Loucy (cell line): ENCODE measurements around the gene MAD1L1.
"Not testable (repeated sequence)": the region's sequence is repeated elsewhere in the genome, so short reads cannot be mapped to it uniquely, and the experiment has no call there.

Experiments used
- H2AFZ ChIP-seq: fragments of 200-600 bp; sonication (generic); 2 replicates; pipeline ENCODE4 v1.6.0; 2016; ENCODE audit warnings: antibody characterized with exemption, mild to moderate bottlenecking, low read length, moderate library complexity
- H3F3A ChIP-seq: fragments of 200-600 bp; 2 replicates; pipeline ENCODE4 v1.6.0; 2016; ENCODE audit warnings: antibody characterized with exemption, low read depth, mild to moderate bottlenecking
- H3K27me3 ChIP-seq: fragments of 200-600 bp; sonication (generic); 2 replicates; pipeline ENCODE4 v1.6.1; 2014; ENCODE audit warnings: low read length, mild to moderate bottlenecking; ENCODE audit not compliant: insufficient read depth, poor library complexity, severe bottlenecking
- H3K36me3 ChIP-seq: fragments of 200-600 bp; sonication (generic); 2 replicates; pipeline ENCODE4 v1.6.1; 2016; ENCODE audit warnings: low read length; ENCODE audit not compliant: insufficient read depth
- H3K4me1 ChIP-seq: fragments of 200-600 bp; sonication (generic); 2 replicates; pipeline ENCODE4 v1.5.1; 2014; ENCODE audit warnings: low read length, mild to moderate bottlenecking; ENCODE audit not compliant: insufficient read depth, poor library complexity, severe bottlenecking
- H3K4me2 ChIP-seq: fragments of 200-600 bp; sonication (generic); 2 replicates; pipeline ENCODE4 v1.6.0; 2014; ENCODE audit warnings: antibody characterized with exemption, low read length, low read depth, mild to moderate bottlenecking; ENCODE audit not compliant: poor library complexity, severe bottlenecking
- H3K4me3 ChIP-seq: fragments of 200-600 bp; sonication (generic); 2 replicates; pipeline ENCODE4 v1.5.1; 2014; ENCODE audit warnings: low read length, mild to moderate bottlenecking, mixed read lengths; ENCODE audit not compliant: poor library complexity, severe bottlenecking
- H3K79me2 ChIP-seq: fragments of 200-600 bp; sonication (generic); 2 replicates; pipeline ENCODE4 v1.6.1; 2014; ENCODE audit warnings: low read length; ENCODE audit not compliant: insufficient read depth
- H3K9ac ChIP-seq: fragments of 200-600 bp; sonication (generic); 2 replicates; pipeline ENCODE4 v1.6.0; 2014; ENCODE audit warnings: mild to moderate bottlenecking, low read depth, low read length, moderate library complexity; ENCODE audit not compliant: poor library complexity, severe bottlenecking
- H3K9me2 ChIP-seq: fragments of 200-600 bp; sonication (generic); replicated peaks from 2 replicates; pipeline ENCODE4 v1.6.1; 2016; ENCODE audit warnings: low read depth, low read length, mixed read lengths
- H3K9me3 ChIP-seq: fragments of 200-600 bp; sonication (generic); 2 replicates; pipeline ENCODE4 v1.6.1; 2014; ENCODE audit warnings: mild to moderate bottlenecking, antibody characterized with exemption, low read length, low read depth; ENCODE audit not compliant: insufficient read depth
- H4K20me1 ChIP-seq: fragments of 200-600 bp; sonication (generic); 2 replicates; pipeline ENCODE4 v1.6.0; 2014; ENCODE audit warnings: antibody characterized with exemption, low read length, mild to moderate bottlenecking; ENCODE audit not compliant: insufficient read depth, poor library complexity, severe bottlenecking
- CTCF ChIP-seq: fragments of 200-600 bp; sonication (generic); conservative IDR thresholded peaks from 2 replicates; pipeline ENCODE4 v1.5.1; 2014; ENCODE audit warnings: mild to moderate bottlenecking, antibody characterized with exemption, low read length
- EZH2phosphoT487 ChIP-seq: fragments of 200-600 bp; IDR thresholded peaks from 2 replicates; pipeline ENCODE4 v1.6.1; 2018; ENCODE audit warnings: antibody characterized with exemption, mild to moderate bottlenecking, moderate library complexity, borderline replicate concordance

Gene MAD1L1

GRCh38 chr7:1817061-1817712 is 415.6 kb downstream of the MAD1L1 start:
- peaks cover 20% of the 10 kb centered on the region for H3K4me1 ChIP-seq
- no peak overlapping the region for H3K4me2 ChIP-seq
- H2AFZ ChIP-seq = no peak overlapping the region
- no peak overlapping the region for H3K9ac ChIP-seq
- H3K27me3 ChIP-seq = no peaks in the 10 kb centered on the region
- TF ChIP-seq EZH2phosphoT487 (no peak), CTCF (no peak)
- H3K36me3 ChIP-seq = peaks cover 23% of the 10 kb centered on the region; the same call in 1 of the 2 replicates
- H3F3A ChIP-seq = no peaks in the 10 kb centered on the region
- H4K20me1 ChIP-seq = peaks cover 10% of the 10 kb centered on the region
- H3K9me3 ChIP-seq = no peaks in the 10 kb centered on the region
- no peak overlapping the region for H3K4me3 ChIP-seq
- H3K79me2 ChIP-seq = peaks cover 18% of the 10 kb centered on the region
- H3K9me2 ChIP-seq = no peaks in the 10 kb centered on the region

DNA sequence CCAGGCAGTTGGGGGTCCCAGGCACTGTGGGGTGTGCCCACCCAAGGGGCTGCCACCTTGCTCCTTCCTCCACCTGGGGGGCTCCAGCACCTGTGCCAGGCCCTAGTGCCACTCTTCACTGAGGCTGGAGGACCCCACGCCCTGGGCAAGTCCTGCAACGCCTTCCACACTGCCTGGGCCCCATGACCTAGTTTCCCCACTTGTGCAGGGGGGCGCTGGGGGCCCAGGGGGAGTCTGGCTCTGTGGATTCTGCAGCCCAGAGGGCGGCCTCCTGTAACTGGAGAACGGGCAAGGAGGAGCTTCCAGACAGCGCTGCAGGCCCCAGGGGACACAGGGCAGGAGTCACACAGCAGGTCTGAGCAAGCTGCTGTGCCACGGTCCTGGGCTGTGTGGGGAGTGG is 416.3 kb downstream of the MAD1L1 start:
- H3K4me2 ChIP-seq, H3K27me3 ChIP-seq, H3F3A ChIP-seq, H4K20me1 ChIP-seq, H3K9me3 ChIP-seq, H2AFZ ChIP-seq, H3K4me3 ChIP-seq, H3K9me2 ChIP-seq, H3K9ac ChIP-seq: not testable (repeated sequence)
- peaks cover 20% of the 10 kb centered on the region for H3K4me1 ChIP-seq
- peaks cover 26% of the 10 kb centered on the region; the same call in 1 of the 2 replicates for H3K36me3 ChIP-seq
- peaks cover 18% of the 10 kb centered on the region for H3K79me2 ChIP-seq

DNA sequence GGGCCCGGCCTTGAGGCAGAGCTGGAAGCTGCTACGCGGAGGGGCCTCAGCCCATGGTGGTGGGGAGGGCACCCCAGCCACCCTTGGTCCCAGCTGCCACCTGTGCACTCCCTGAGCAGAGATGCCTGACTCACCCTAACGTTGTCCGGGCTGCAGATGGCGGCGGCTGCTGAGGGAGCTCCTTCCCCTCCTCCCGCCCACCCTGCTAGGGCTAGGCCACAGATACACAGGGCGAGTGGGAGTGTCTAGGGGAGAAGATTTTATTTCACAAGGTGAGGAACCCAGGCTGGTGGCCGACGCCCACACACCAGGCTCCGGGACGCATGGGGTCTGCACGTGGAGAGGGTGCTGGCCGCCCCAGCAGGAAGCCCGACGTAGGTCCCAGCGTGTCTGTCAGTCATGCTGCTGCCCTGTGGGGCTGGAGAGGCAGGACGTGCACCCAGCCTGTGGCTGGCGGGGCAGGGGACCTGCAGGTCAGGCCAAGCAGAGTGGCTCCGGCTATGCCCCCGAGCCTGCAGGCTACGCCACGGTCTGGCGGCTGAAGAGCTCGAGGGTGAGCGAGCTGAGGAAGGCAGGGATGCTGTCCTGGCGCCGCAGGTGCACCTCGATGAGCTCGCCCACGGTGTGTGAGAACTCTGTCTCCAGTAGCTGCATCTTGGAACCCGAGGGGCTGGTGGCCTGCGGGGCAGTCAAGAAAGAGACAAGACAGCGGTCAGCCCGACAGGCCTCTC is 417.0 kb downstream of the MAD1L1 start:
- not testable (repeated sequence) for H3K9me3 ChIP-seq, H4K20me1 ChIP-seq, H3K4me2 ChIP-seq, H3K9ac ChIP-seq, H3K9me2 ChIP-seq, H2AFZ ChIP-seq, H3K4me3 ChIP-seq, H3K27me3 ChIP-seq, H3F3A ChIP-seq
- H3K4me1 ChIP-seq = peaks cover 20% of the 10 kb centered on the region
- peaks cover 18% of the 10 kb centered on the region for H3K79me2 ChIP-seq
- peaks cover 26% of the 10 kb centered on the region; the same call in 1 of the 2 replicates for H3K36me3 ChIP-seq

DNA sequence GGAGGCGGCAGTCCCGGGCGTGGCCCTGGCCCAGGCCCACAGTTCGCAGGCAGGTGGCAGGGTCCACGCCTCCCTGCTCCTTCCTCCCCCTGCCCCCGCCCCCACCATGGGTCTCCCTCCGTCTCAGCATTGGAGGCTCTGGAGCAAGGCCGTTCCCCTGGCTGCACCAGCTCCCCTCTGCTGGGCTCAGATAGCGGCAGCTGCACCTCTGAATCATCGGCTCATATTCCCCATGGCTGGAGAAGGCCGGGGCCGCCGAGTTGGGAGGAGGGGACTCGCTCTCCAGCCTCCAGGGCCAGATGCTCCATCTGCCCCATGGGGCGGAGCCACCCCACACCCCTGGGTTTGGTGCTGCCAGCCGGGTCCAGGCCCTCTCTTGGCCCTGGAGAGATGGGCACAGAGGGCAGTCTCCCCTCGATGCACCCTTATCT is 417.7 kb downstream of the MAD1L1 start:
- no peaks in the 10 kb centered on the region for H3F3A ChIP-seq
- no peak overlapping the region for H3K4me2 ChIP-seq
- no peak overlapping the region for H2AFZ ChIP-seq
- H3K27me3 ChIP-seq = no peaks in the 10 kb centered on the region
- H3K9ac ChIP-seq = no peak overlapping the region
- peaks cover 26% of the 10 kb centered on the region; the same call in 1 of the 2 replicates for H3K36me3 ChIP-seq
- H3K4me3 ChIP-seq = no peak overlapping the region
- no peaks in the 10 kb centered on the region for H3K9me2 ChIP-seq
- H3K4me1 ChIP-seq = peaks cover 18% of the 10 kb centered on the region
- peaks cover 10% of the 10 kb centered on the region for H4K20me1 ChIP-seq
- TF ChIP-seq EZH2phosphoT487 (no peak), CTCF (no peak)
- H3K9me3 ChIP-seq = no peaks in the 10 kb centered on the region
- peaks cover 16% of the 10 kb centered on the region for H3K79me2 ChIP-seq
